ENCODE measurements around the gene ZNF273.
A peak's percentile ranks its signal among the peaks of the same experiment; 100 is the strongest.

Gene ZNF273

GRCh38 chr7:64875658-64876406 lies 27.2 kb upstream of the ZNF273 start:
- no peak overlapping the region for H3K4me3 ChIP-seq (ENCODE audit: insufficient read depth, low read depth, low read length, poor library complexity, severe bottlenecking)
- DNase-seq, result no peak
- H3K9me3 ChIP-seq (ENCODE audit: control insufficient read depth, low read length), result no peaks in the 10 kb centered on the region
- H3K4me1 ChIP-seq (ENCODE audit: control insufficient read depth, insufficient read depth, low read length, poor library complexity, severe bottlenecking), result no peaks in the 10 kb centered on the region
- H3K27me3 ChIP-seq (replicated peaks; ENCODE audit: control insufficient read depth, insufficient read depth, low read length, poor library complexity, severe bottlenecking), result no peaks in the 10 kb centered on the region
- H3K27ac ChIP-seq (ENCODE audit: insufficient read depth, low read length, poor library complexity, severe bottlenecking), result no peak overlapping the region
- no peaks in the 10 kb centered on the region for H3K36me3 ChIP-seq (ENCODE audit: control insufficient read depth, insufficient read depth, low read length)

- Histone ChIP-seq H3K4me3 (ENCODE audit: insufficient read depth, low read depth, low read length, poor library complexity, severe bottlenecking) (peak overlapping the region; percentile 12), H3K9me3 (ENCODE audit: control insufficient read depth, low read length) (no peaks in the 10 kb centered on the region), H3K36me3 (ENCODE audit: control insufficient read depth, insufficient read depth, low read length) (no peaks in the 10 kb centered on the region), H3K4me1 (ENCODE audit: control insufficient read depth, insufficient read depth, low read length, poor library complexity, severe bottlenecking) (no peaks in the 10 kb centered on the region), H3K27ac (ENCODE audit: insufficient read depth, low read length, poor library complexity, severe bottlenecking) (no peak overlapping the region), H3K27me3 (replicated peaks; ENCODE audit: control insufficient read depth, insufficient read depth, low read length, poor library complexity, severe bottlenecking) (no peaks in the 10 kb centered on the region)
- DNase-seq, result peak; percentile 20 to 47 (median 46)
These were observed 26.0 kb upstream of the ZNF273 start for GRCh38 chr7:64876792-64877713.

GRCh38 chr7:64877714-64878610 lies 25.1 kb upstream of the ZNF273 start:
- H3K27ac ChIP-seq (ENCODE audit: insufficient read depth, low read length, poor library complexity, severe bottlenecking), result no peak overlapping the region
- DNase-seq, result no peak
- H3K4me1 ChIP-seq (ENCODE audit: control insufficient read depth, insufficient read depth, low read length, poor library complexity, severe bottlenecking), result peaks cover 7% of the 10 kb centered on the region
- no peaks in the 10 kb centered on the region for H3K9me3 ChIP-seq (ENCODE audit: control insufficient read depth, low read length)
- peaks cover 9% of the 10 kb centered on the region for H3K27me3 ChIP-seq (replicated peaks; ENCODE audit: control insufficient read depth, insufficient read depth, low read length, poor library complexity, severe bottlenecking)
- peak overlapping the region; percentile 12 for H3K4me3 ChIP-seq (ENCODE audit: insufficient read depth, low read depth, low read length, poor library complexity, severe bottlenecking)
- H3K36me3 ChIP-seq (ENCODE audit: control insufficient read depth, insufficient read depth, low read length), result no peaks in the 10 kb centered on the region

- Histone ChIP-seq H3K4me3 (ENCODE audit: insufficient read depth, low read depth, low read length, poor library complexity, severe bottlenecking) (no peak overlapping the region), H3K36me3 (ENCODE audit: control insufficient read depth, insufficient read depth, low read length) (no peaks in the 10 kb centered on the region), H3K27me3 (replicated peaks; ENCODE audit: control insufficient read depth, insufficient read depth, low read length, poor library complexity, severe bottlenecking) (peaks cover 12% of the 10 kb centered on the region), H3K4me1 (ENCODE audit: control insufficient read depth, insufficient read depth, low read length, poor library complexity, severe bottlenecking) (peaks cover 7% of the 10 kb centered on the region), H3K27ac (ENCODE audit: insufficient read depth, low read length, poor library complexity, severe bottlenecking) (no peak overlapping the region), H3K9me3 (ENCODE audit: control insufficient read depth, low read length) (no peaks in the 10 kb centered on the region)
- DNase-seq, result no peak
These were observed 24.4 kb upstream of the ZNF273 start for GRCh38 chr7:64878684-64879083.

- H3K27ac ChIP-seq (ENCODE audit: insufficient read depth, low read length, poor library complexity, severe bottlenecking), result no peak overlapping the region
- peaks cover 12% of the 10 kb centered on the region for H3K27me3 ChIP-seq (replicated peaks; ENCODE audit: control insufficient read depth, insufficient read depth, low read length, poor library complexity, severe bottlenecking)
- no peaks in the 10 kb centered on the region for H3K9me3 ChIP-seq (ENCODE audit: control insufficient read depth, low read length)
- H3K4me1 ChIP-seq (ENCODE audit: control insufficient read depth, insufficient read depth, low read length, poor library complexity, severe bottlenecking), result peaks cover 7% of the 10 kb centered on the region
- no peak for DNase-seq
- H3K4me3 ChIP-seq (ENCODE audit: insufficient read depth, low read depth, low read length, poor library complexity, severe bottlenecking), result no peak overlapping the region
- no peaks in the 10 kb centered on the region for H3K36me3 ChIP-seq (ENCODE audit: control insufficient read depth, insufficient read depth, low read length)
These were observed 23.9 kb upstream of the ZNF273 start for GRCh38 chr7:64879086-64879730.

GRCh38 chr7:64879800-64880199 lies 23.3 kb upstream of the ZNF273 start:
- Histone ChIP-seq H3K4me3 (ENCODE audit: insufficient read depth, low read depth, low read length, poor library complexity, severe bottlenecking) (no peak overlapping the region), H3K27ac (ENCODE audit: insufficient read depth, low read length, poor library complexity, severe bottlenecking) (no peak overlapping the region), H3K27me3 (replicated peaks; ENCODE audit: control insufficient read depth, insufficient read depth, low read length, poor library complexity, severe bottlenecking) (peaks cover 12% of the 10 kb centered on the region), H3K36me3 (ENCODE audit: control insufficient read depth, insufficient read depth, low read length) (no peaks in the 10 kb centered on the region), H3K4me1 (ENCODE audit: control insufficient read depth, insufficient read depth, low read length, poor library complexity, severe bottlenecking) (peaks cover 7% of the 10 kb centered on the region), H3K9me3 (ENCODE audit: control insufficient read depth, low read length) (no peaks in the 10 kb centered on the region)
- no peak for DNase-seq

- Histone ChIP-seq H3K27ac (ENCODE audit: insufficient read depth, low read length, poor library complexity, severe bottlenecking) (no peak overlapping the region), H3K4me3 (ENCODE audit: insufficient read depth, low read depth, low read length, poor library complexity, severe bottlenecking) (no peak overlapping the region), H3K9me3 (ENCODE audit: control insufficient read depth, low read length) (no peaks in the 10 kb centered on the region), H3K27me3 (replicated peaks; ENCODE audit: control insufficient read depth, insufficient read depth, low read length, poor library complexity, severe bottlenecking) (peaks cover 12% of the 10 kb centered on the region), H3K4me1 (ENCODE audit: control insufficient read depth, insufficient read depth, low read length, poor library complexity, severe bottlenecking) (peaks cover 7% of the 10 kb centered on the region), H3K36me3 (ENCODE audit: control insufficient read depth, insufficient read depth, low read length) (no peaks in the 10 kb centered on the region)
- DNase-seq, result no peak
These were observed 22.5 kb upstream of the ZNF273 start for GRCh38 chr7:64880322-64881297.

GRCh38 chr7:64881461-64882287 lies 21.4 kb upstream of the ZNF273 start:
- no peak overlapping the region for H3K4me3 ChIP-seq (ENCODE audit: insufficient read depth, low read depth, low read length, poor library complexity, severe bottlenecking)
- no peaks in the 10 kb centered on the region for H3K9me3 ChIP-seq (ENCODE audit: control insufficient read depth, low read length)
- peaks cover 7% of the 10 kb centered on the region for H3K4me1 ChIP-seq (ENCODE audit: control insufficient read depth, insufficient read depth, low read length, poor library complexity, severe bottlenecking)
- DNase-seq, result no peak
- H3K27ac ChIP-seq (ENCODE audit: insufficient read depth, low read length, poor library complexity, severe bottlenecking), result no peak overlapping the region
- H3K27me3 ChIP-seq (replicated peaks; ENCODE audit: control insufficient read depth, insufficient read depth, low read length, poor library complexity, severe bottlenecking), result peaks cover 12% of the 10 kb centered on the region
- H3K36me3 ChIP-seq (ENCODE audit: control insufficient read depth, insufficient read depth, low read length), result no peaks in the 10 kb centered on the region

Data from effector memory CD4-positive, alpha-beta T cell (primary cell).